Activated CD4-positive, CD25-positive, alpha-beta regulatory T cell treated with anti-CD3 and anti-CD28 coated beads, Interleukin-2, amount 50 U/mL, for 24 hours (primary cell): ENCODE data around the gene EXOC4.

Source experiments
- ATAC-seq, 2 donors: fragments of 150-1000 bp; cut with Tn5 transposase; one replicate each; pipeline ENCODE4 v1.10.0; 2021; ENCODE audit warnings: mild to moderate bottlenecking in 1 of 2, moderate library complexity in 1 of 2

The EXOC4 gene

GRCh38 chr7:133911724-133912123, 658.8 kb downstream of the EXOC4 start:
- no peak for ATAC-seq

- no peak for ATAC-seq
Observed at GRCh38 chr7:133912916-133913697, 660.2 kb downstream of the EXOC4 start.

GRCh38 chr7:133916621-133917020, 663.7 kb downstream of the EXOC4 start:
- no peak for ATAC-seq

GRCh38 chr7:133919810-133920209, 666.9 kb downstream of the EXOC4 start:
- no peak for ATAC-seq

GRCh38 chr7:133921635-133922182, 668.8 kb downstream of the EXOC4 start:
- ATAC-seq: no peak

- ATAC-seq: no peak
Observed at GRCh38 chr7:133923974-133924373, 671.1 kb downstream of the EXOC4 start.

GRCh38 chr7:133931053-133931452, 678.2 kb downstream of the EXOC4 start:
- ATAC-seq: no peak

- no peak for ATAC-seq
Observed at GRCh38 chr7:133932591-133932990, 679.7 kb downstream of the EXOC4 start.

- no peak for ATAC-seq
Observed at GRCh38 chr7:133934262-133934976, 681.5 kb downstream of the EXOC4 start.

GRCh38 chr7:133934977-133935330, 682.1 kb downstream of the EXOC4 start:
- no peak for ATAC-seq

GRCh38 chr7:133936074-133936473, 683.2 kb downstream of the EXOC4 start:
- no peak for ATAC-seq

GRCh38 chr7:133937786-133938185, 684.9 kb downstream of the EXOC4 start:
- ATAC-seq: no peak

- ATAC-seq: no peak
Observed at GRCh38 chr7:133940368-133940767, 687.5 kb downstream of the EXOC4 start.

GRCh38 chr7:133941496-133941895, 688.6 kb downstream of the EXOC4 start:
- ATAC-seq: no peak

- ATAC-seq: no peak
Observed at GRCh38 chr7:133945497-133945896, 692.6 kb downstream of the EXOC4 start.

GRCh38 chr7:133947458-133948254, 694.8 kb downstream of the EXOC4 start:
- ATAC-seq: no peak

- no peak for ATAC-seq
Observed at GRCh38 chr7:133948588-133948987, 695.7 kb downstream of the EXOC4 start.

- no peak for ATAC-seq
Observed at GRCh38 chr7:133950855-133951254, 698.0 kb downstream of the EXOC4 start.

- ATAC-seq: no peak
Observed at GRCh38 chr7:133955208-133955607, 702.3 kb downstream of the EXOC4 start.

GRCh38 chr7:133957845-133958244, 705.0 kb downstream of the EXOC4 start:
- ATAC-seq: no peak

GRCh38 chr7:133958822-133959221, 705.9 kb downstream of the EXOC4 start:
- no peak for ATAC-seq

GRCh38 chr7:133959505-133959904, 706.6 kb downstream of the EXOC4 start:
- ATAC-seq: no peak

GRCh38 chr7:133961724-133962123, 708.8 kb downstream of the EXOC4 start:
- no peak for ATAC-seq
